GM18868 (cell line): ENCODE results near the gene CLEC4G.

ENCODE experiments used
- ATAC-seq: cut with Tn5 transposase; IDR thresholded peaks from one replicate; pipeline ENCODE4 v1.9.1; 2021; ENCODE audit warnings: mild to moderate bottlenecking, moderate library complexity; ENCODE audit not compliant: unreplicated experiment

Gene CLEC4G

GRCh38 chr19:7699003-7699402, 32.9 kb downstream of the CLEC4G start:
- ATAC-seq, result no peak

GRCh38 chr19:7698583-7698982, 33.3 kb downstream of the CLEC4G start:
- ATAC-seq, result no peak

GRCh38 chr19:7697721-7698287, 34.1 kb downstream of the CLEC4G start:
- no peak for ATAC-seq

- peak; percentile 35 for ATAC-seq
Measured at GRCh38 chr19:7694499-7694898, 37.4 kb downstream of the CLEC4G start.

- no peak for ATAC-seq
Measured at GRCh38 chr19:7692417-7693088, 39.4 kb downstream of the CLEC4G start.

- no peak for ATAC-seq
Measured at GRCh38 chr19:7691497-7691896, 40.4 kb downstream of the CLEC4G start.

- ATAC-seq, result no peak
Measured at GRCh38 chr19:7690779-7691258, 41.1 kb downstream of the CLEC4G start.

GRCh38 chr19:7689165-7689564, 42.7 kb downstream of the CLEC4G start:
- no peak for ATAC-seq

GRCh38 chr19:7687177-7687576, 44.7 kb downstream of the CLEC4G start:
- no peak for ATAC-seq

GRCh38 chr19:7685546-7686445, 46.1 kb downstream of the CLEC4G start:
- ATAC-seq, result no peak

GRCh38 chr19:7682175-7682855, 49.6 kb downstream of the CLEC4G start:
- no peak for ATAC-seq

- peak; percentile 44 for ATAC-seq
Measured at GRCh38 chr19:7681340-7682174, 50.4 kb downstream of the CLEC4G start.

- ATAC-seq, result peak; percentile 46
Measured at GRCh38 chr19:7680606-7681339, 51.1 kb downstream of the CLEC4G start, which contains the start of gene TRAPPC5. TRAPPC5 (plus strand) TSS chr19:7680833; CDS start chr19:7682254, 1,421 bp downstream.

- no peak for ATAC-seq
Measured at GRCh38 chr19:7679771-7680605, 51.9 kb downstream of the CLEC4G start.

- ATAC-seq, result peak; percentile 38
Measured at GRCh38 chr19:7678971-7679751, 52.7 kb downstream of the CLEC4G start.
